CD4-positive, CD25-positive, alpha-beta regulatory T cell (primary cell): ENCODE data around the gene EEA1. TPM values are rescaled to one million over a fixed set of nuclear protein-coding genes. Genes with fewer than 3 reads are reported as not detected.

Experiments
- ATAC-seq, 2 donors: fragments of 150-1000 bp; cut with Tn5 transposase; one replicate each; pipeline ENCODE4 v1.10.0; 2021; ENCODE audit warnings: low read depth in 2 of 2, moderate number of reproducible peaks in 2 of 2, moderate library complexity in 1 of 2
- DNase-seq, 3 donors: peaks; one replicate each; pipeline versions ENCODE4 v3.0.0 to v3.0.0-alpha.2; 2012 to 2022; ENCODE audit warnings: mixed read lengths in 1 of 3
- H3K27ac ChIP-seq: one replicate; pipeline ENCODE4 v1.7.0; 2013; ENCODE audit warnings: mild to moderate bottlenecking, low read length; ENCODE audit not compliant: insufficient read depth, poor library complexity, severe bottlenecking
- H3K27me3 ChIP-seq: one replicate; pipeline ENCODE4 v1.7.0; 2013; ENCODE audit warnings: low read length; ENCODE audit not compliant: control insufficient read depth, insufficient read depth
- H3K36me3 ChIP-seq: one replicate; pipeline ENCODE4 v1.7.0; 2013; ENCODE audit warnings: mild to moderate bottlenecking, low read length, moderate library complexity; ENCODE audit not compliant: control insufficient read depth, insufficient read depth
- H3K4me1 ChIP-seq: 2 replicates; pipeline ENCODE4 v1.7.0; 2013; ENCODE audit warnings: mild to moderate bottlenecking, low read length; ENCODE audit not compliant: insufficient read depth, control insufficient read depth, poor library complexity, severe bottlenecking
- H3K4me3 ChIP-seq: one replicate; pipeline ENCODE4 v1.7.0; 2013; ENCODE audit warnings: low read depth, mild to moderate bottlenecking, low read length, moderate library complexity
- H3K9me3 ChIP-seq, 2 experiments: 1 replicate in 1 of 2; 2 replicates in 1 of 2; pipeline ENCODE4 v1.7.0; 2013; ENCODE audit warnings: low read length in 2 of 2, mild to moderate bottlenecking in 1 of 2, moderate library complexity in 1 of 2; ENCODE audit not compliant: control insufficient read depth in 2 of 2
- H3K27ac Mint-ChIP-seq, 3 donors: one replicate each; pipeline ENCODE4 v1.8.0; 2020 to 2022; ENCODE audit warnings: mild to moderate bottlenecking in 3 of 3, mixed read lengths in 3 of 3, moderate library complexity in 2 of 3
- H3K27me3 Mint-ChIP-seq: one replicate; pipeline ENCODE4 v1.8.0; 2022; ENCODE audit warnings: mild to moderate bottlenecking, mixed read lengths
- H3K36me3 Mint-ChIP-seq: one replicate; pipeline ENCODE4 v1.8.0; 2020; ENCODE audit warnings: mixed read lengths
- H3K4me1 Mint-ChIP-seq, 4 donors: one replicate each; pipeline ENCODE4 v1.8.0; 2020 to 2022; ENCODE audit warnings: mixed read lengths in 4 of 4, mild to moderate bottlenecking in 1 of 4
- H3K4me3 Mint-ChIP-seq, 4 donors: one replicate each; pipeline ENCODE4 v1.8.0; 2020 to 2022; ENCODE audit warnings: mild to moderate bottlenecking in 4 of 4, mixed read lengths in 4 of 4, moderate library complexity in 3 of 4
- H3K9me3 Mint-ChIP-seq, 7 donors: one replicate each; pipeline ENCODE4 v1.8.0; 2020 to 2022; ENCODE audit warnings: mixed read lengths in 7 of 7, mild to moderate bottlenecking in 3 of 7, moderate library complexity in 2 of 7
- polyA plus RNA-seq, 4 donors: library from polyadenylated mRNA; unstranded; fragments of 300-500 nt; fragmentation: Illumina TruSeq; gene quantifications; one replicate each; pipeline ENCODE4 v1.2.3, GENCODE V29; 2021
- total RNA-seq: library from RNA; stranded (reverse); gene quantifications from one replicate; pipeline ENCODE4 v1.2.3, GENCODE V29; 2022

EEA1 gene
- total and polyA plus RNA-seq, 5 donors from 2014 or later = 5.8 to 11.8 (median 6.8) TPM

DNA sequence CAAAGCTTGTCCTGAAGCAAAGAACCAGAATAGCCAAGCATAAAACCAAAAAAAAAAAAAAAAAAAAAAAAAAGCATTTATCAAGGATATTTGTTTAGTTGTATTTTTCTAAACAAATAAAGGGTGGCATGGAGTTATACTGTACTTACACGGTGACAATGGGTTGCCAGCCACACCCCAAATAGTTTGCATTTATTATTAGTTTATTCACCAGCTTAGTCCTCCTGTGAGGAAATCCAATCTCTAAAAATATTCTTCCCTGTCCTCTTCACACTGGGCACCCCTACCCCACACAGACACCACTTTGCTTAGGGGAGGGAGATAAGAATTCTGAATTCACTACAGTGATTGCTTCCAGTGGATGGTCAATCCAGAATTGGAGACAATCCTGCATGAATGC lies 207.4 kb downstream of the EEA1 start:
- Mint-ChIP-seq H3K4me1 (no peaks in the 10 kb centered on the region), H3K9me3 (peaks cover 0 to 9% (median 4%) of the 10 kb centered on the region in 7 donors), H3K36me3 (no peaks in the 10 kb centered on the region), H3K4me3 (no peak overlapping the region), H3K27me3 (peaks cover 8% of the 10 kb centered on the region), H3K27ac (no peak overlapping the region)
- no peak overlapping the region for H3K4me3 ChIP-seq
- ATAC-seq (no peak), DNase-seq (no peak)
- no peaks in the 10 kb centered on the region for H3K27me3 ChIP-seq
- peaks cover 3 to 9% of the 10 kb centered on the region in 2 experiments for H3K9me3 ChIP-seq
- no peaks in the 10 kb centered on the region for H3K36me3 ChIP-seq
- no peaks in the 10 kb centered on the region for H3K4me1 ChIP-seq
- no peak overlapping the region for H3K27ac ChIP-seq

DNA sequence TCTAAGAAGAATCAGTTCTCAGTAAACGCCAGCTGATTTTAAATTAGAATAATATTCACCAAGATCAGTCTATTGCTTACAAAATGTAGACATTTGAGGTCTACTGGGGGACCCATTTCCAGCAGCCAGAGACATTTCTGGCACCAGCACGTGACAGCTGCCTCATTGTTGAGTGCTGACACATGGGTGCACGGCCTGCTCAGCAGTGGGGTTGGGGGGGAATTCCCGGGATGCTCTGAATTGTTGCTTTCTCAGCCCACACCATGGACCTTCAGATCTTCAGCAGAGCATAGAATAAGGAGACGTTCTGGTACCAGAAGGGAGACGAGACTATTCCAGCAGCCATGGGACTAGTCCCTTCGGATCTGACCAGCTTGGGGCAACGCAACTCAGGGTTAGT lies 208.0 kb downstream of the EEA1 start:
- Mint-ChIP-seq H3K9me3 (peaks cover 0 to 9% (median 4%) of the 10 kb centered on the region in 7 donors), H3K4me3 (no peak overlapping the region), H3K27ac (no peak overlapping the region), H3K36me3 (no peaks in the 10 kb centered on the region), H3K4me1 (no peaks in the 10 kb centered on the region), H3K27me3 (peaks cover 8% of the 10 kb centered on the region)
- ATAC-seq (no peak), DNase-seq (no peak)
- no peaks in the 10 kb centered on the region for H3K4me1 ChIP-seq
- no peaks in the 10 kb centered on the region for H3K36me3 ChIP-seq
- no peaks in the 10 kb centered on the region for H3K27me3 ChIP-seq
- H3K4me3 ChIP-seq = no peak overlapping the region
- H3K27ac ChIP-seq = no peak overlapping the region
- peaks cover 3 to 9% of the 10 kb centered on the region in 2 experiments for H3K9me3 ChIP-seq

Other genes with a start within 250 kb of the EEA1 start
- gene PLEKHG7, start 226.3 kb downstream of the EEA1 start, total RNA-seq = 0.89 TPM
- under 1 TPM; 0.05 to 0.46 (median 0.12) TPM for gene PLEKHG7, start 226.3 kb downstream of the EEA1 start, polyA plus RNA-seq